ENCODE results near the gene EIF3L. TPM values are rescaled to one million over a fixed set of nuclear protein-coding genes. Genes with fewer than 3 reads are reported as not detected.

Gene EIF3L
- total and polyA plus RNA-seq, 9 of the 15 experiments (the other 6 are each of a cell fraction or from before 2014, with no cell fraction given) = 257 to 699 (median 368) TPM

GRCh38 chr22:37884420-37884819 is 35.2 kb downstream of the EIF3L start:
- Histone ChIP-seq H3K9me3 (replicated peaks; ENCODE audit: control insufficient read depth, insufficient read depth, low read depth, low read length) (no peaks in the 10 kb centered on the region), H3K4me2 (ENCODE audit: insufficient read depth, low read length) (no peak overlapping the region), H3K36me3 (ENCODE audit: control insufficient read depth, insufficient read depth, low read length) (peaks cover 82% of the 10 kb centered on the region), H3K27me3 (ENCODE audit: control insufficient read depth in 2 of 2, insufficient read depth in 2 of 2, low read length in 2 of 2) (no peaks in the 10 kb centered on the region), H3K4me3 (no peak overlapping the region), H4K20me1 (replicated peaks; ENCODE audit: control insufficient read depth, insufficient read depth, low read length) (no peaks in the 10 kb centered on the region), H3K27ac (ENCODE audit: extremely low read depth, low read depth, low read length) (no peak overlapping the region), H3K9me1 (ENCODE audit: control insufficient read depth, insufficient read depth, low read length) (no peaks in the 10 kb centered on the region), H2AFZ (ENCODE audit: low read depth, low read length) (no peak overlapping the region), H3K9ac (ENCODE audit: insufficient read depth in 1 of 2, low read depth in 2 of 2, low read length in 2 of 2) (no peak overlapping the region), H3K79me2 (ENCODE audit: control insufficient read depth, insufficient read depth, low read length) (peaks cover 19% of the 10 kb centered on the region), H3K4me1 (replicated peaks in 1 of 2; ENCODE audit: control insufficient read depth in 2 of 2, insufficient read depth in 2 of 2, low read length in 2 of 2) (no peaks in the 10 kb centered on the region)
- ATAC-seq (no peak), FAIRE-seq (no peak), DNase-seq (ENCODE audit: extremely low read depth in 1 of 4, low spot score in 3 of 4) (no peak)
- no TSS peak for BruUV-seq (replicated peaks)
- in situ Hi-C loops (cut with MboI) = no loop called here
- TF ChIP-seq ZKSCAN3 (CRISPR knock-in tag; IDR thresholded peaks at IDR 0.05) (no peak), NCOA4 (IDR thresholded peaks at IDR 0.05; ENCODE audit: partially characterized antibody) (no peak), ZNF165 (CRISPR knock-in tag; IDR thresholded peaks at IDR 0.05; ENCODE audit: borderline replicate concordance) (no peak), SMARCB1 (IDR thresholded peaks at IDR 0.05; ENCODE audit: insufficient read length, low read depth) (no peak)
- intact Hi-C loops (cut with micrococcal nuclease) = no loop called here
- 94% methylated on average over 6 of the region's 6 CpGs for WGBS (ENCODE audit: insufficient coverage, low coverage, missing lambda C conversion rate)
- ChIA-PET POLR2A (interaction anchor here (0.6 to 1.1 kb wide), 3 partner anchors 9 to 640 kb away, joined by 3 to 4 read pairs (median 3); no protein-coding TSS in a partner anchor), CTCF (ENCODE audit: low intra/inter-chr PET ratio) (no interaction called here)

- no peaks in the 10 kb centered on the region for H3K9me3 ChIP-seq (replicated peaks; ENCODE audit: control insufficient read depth, insufficient read depth, low read depth, low read length)
- peaks cover 70% of the 10 kb centered on the region; the same call in 2 of the 3 replicates for H3K36me3 ChIP-seq (ENCODE audit: control insufficient read depth, insufficient read depth, low read length)
- no TSS peak for BruUV-seq (replicated peaks)
- FAIRE-seq (peak; percentile 68), ATAC-seq (peak; percentile 74), DNase-seq (ENCODE audit: extremely low read depth in 1 of 4, low spot score in 3 of 4) (no peak)
- H3K27ac ChIP-seq (ENCODE audit: extremely low read depth, low read depth, low read length) = no peak overlapping the region
- H3K27me3 ChIP-seq (ENCODE audit: control insufficient read depth in 2 of 2, insufficient read depth in 2 of 2, low read length in 2 of 2) = no peaks in the 10 kb centered on the region
- no peak overlapping the region for H3K4me3 ChIP-seq
- H3K9me1 ChIP-seq (ENCODE audit: control insufficient read depth, insufficient read depth, low read length) = no peaks in the 10 kb centered on the region
- in situ Hi-C loops (cut with MboI) = no loop called here
- H3K4me1 ChIP-seq (replicated peaks in 1 of 2; ENCODE audit: control insufficient read depth in 2 of 2, insufficient read depth in 2 of 2, low read length in 2 of 2) = peaks cover 0 to under 1% of the 10 kb centered on the region in 2 experiments; a peak in 3 of 5 replicates
- H4K20me1 ChIP-seq (replicated peaks; ENCODE audit: control insufficient read depth, insufficient read depth, low read length) = no peaks in the 10 kb centered on the region
- no peak overlapping the region for H3K4me2 ChIP-seq (ENCODE audit: insufficient read depth, low read length)
- no peak overlapping the region for H2AFZ ChIP-seq (ENCODE audit: low read depth, low read length)
- 67% methylated on average over 6 of the region's 6 CpGs for WGBS (ENCODE audit: insufficient coverage, low coverage, missing lambda C conversion rate)
- H3K9ac ChIP-seq (ENCODE audit: insufficient read depth in 1 of 2, low read depth in 2 of 2, low read length in 2 of 2) = no peak overlapping the region
- intact Hi-C loops (cut with micrococcal nuclease) = loop anchor here (2.0 kb wide), 1 partner anchor 77 kb away; no protein-coding TSS in a partner anchor
- ChIA-PET CTCF (ENCODE audit: low intra/inter-chr PET ratio) (interaction anchor here (1.0 to 1.1 kb wide), 3 partner anchors 18 to 78 kb away, joined by 3 to 6 read pairs (median 4); partner anchors contain the start of gene MICALL1), POLR2A (interaction anchor here (1.0 kb wide), 1 partner anchor 9 kb away, joined by 3 read pairs; no protein-coding TSS in a partner anchor)
- peaks cover 13% of the 10 kb centered on the region; the same call in 2 of the 3 replicates for H3K79me2 ChIP-seq (ENCODE audit: control insufficient read depth, insufficient read depth, low read length)
- TF ChIP-seq CTCF (IDR thresholded peaks at IDR 0.05 in 2 of 3, conservative IDR thresholded peaks at IDR 0.05 in 1 of 3; ENCODE audit: insufficient read depth in 2 of 3, low read depth in 1 of 3, low read length in 3 of 3) (peak in 2 of 3 experiments; percentile 31 to 53; a peak in 3 of 6 replicates), C11orf30 (IDR thresholded peaks at IDR 0.05; ENCODE audit: low read depth) (peak; percentile 15; the same call in 1 of the 2 replicates), ZNF324 (CRISPR knock-in tag; IDR thresholded peaks at IDR 0.05) (no peak)
Observed at GRCh38 chr22:37887584-37888378, 38.6 kb downstream of the EIF3L start.

All from K562 (cell line).